ENCODE data around the gene CFL1. TPM values are rescaled to one million over a fixed set of nuclear protein-coding genes. Genes with fewer than 3 reads are reported as not detected.

The CFL1 gene
- total RNA-seq, 1 donor = 1,115 TPM

- peak overlapping the region; percentile 72 for H3K4me3 ChIP-seq (ENCODE audit: low read depth, low read length)
- TF ChIP-seq CTCF (IDR thresholded peaks at IDR 0.05; ENCODE audit: insufficient read depth, low read depth, low read length) = peak; percentile 30
- DNase-seq (ENCODE audit: low read depth) = no peak
Measured at GRCh38 chr11:65871811-65872548, 14.0 kb upstream of the CFL1 start.

- TF ChIP-seq CTCF (IDR thresholded peaks at IDR 0.05; ENCODE audit: insufficient read depth, low read depth, low read length) = no peak
- peak overlapping the region; percentile 72 for H3K4me3 ChIP-seq (ENCODE audit: low read depth, low read length)
- DNase-seq (ENCODE audit: low read depth) = no peak
Measured at GRCh38 chr11:65870706-65871681, 13.0 kb upstream of the CFL1 start.

- H3K4me3 ChIP-seq (ENCODE audit: low read depth, low read length) = no peak overlapping the region
- no peak for TF ChIP-seq CTCF (IDR thresholded peaks at IDR 0.05; ENCODE audit: insufficient read depth, low read depth, low read length)
- no peak for DNase-seq (ENCODE audit: low read depth)
Measured at GRCh38 chr11:65870307-65870658, 12.3 kb upstream of the CFL1 start.

GRCh38 chr11:65869643-65870306 is 11.8 kb upstream of the CFL1 start:
- no peak for DNase-seq (ENCODE audit: low read depth)
- TF ChIP-seq CTCF (IDR thresholded peaks at IDR 0.05; ENCODE audit: insufficient read depth, low read depth, low read length) = no peak
- H3K4me3 ChIP-seq (ENCODE audit: low read depth, low read length) = no peak overlapping the region

- TF ChIP-seq CTCF (IDR thresholded peaks at IDR 0.05; ENCODE audit: insufficient read depth, low read depth, low read length) = no peak
- no peak for DNase-seq (ENCODE audit: low read depth)
- no peak overlapping the region for H3K4me3 ChIP-seq (ENCODE audit: low read depth, low read length)
Measured at GRCh38 chr11:65868907-65869306, 10.9 kb upstream of the CFL1 start.

GRCh38 chr11:65868076-65868667 is 10.2 kb upstream of the CFL1 start:
- no peak for DNase-seq (ENCODE audit: low read depth)
- no peak for TF ChIP-seq CTCF (IDR thresholded peaks at IDR 0.05; ENCODE audit: insufficient read depth, low read depth, low read length)

More at GRCh38 chr11:65868076-65868667, 10.2 kb upstream of the CFL1 start:
- H3K4me3 ChIP-seq (ENCODE audit: low read depth, low read length) = no peak overlapping the region
